ENCODE data around the gene RPA3. TPM values are rescaled to one million over a fixed set of nuclear protein-coding genes. Genes with fewer than 3 reads are reported as not detected.
A peak's percentile ranks its signal among the peaks of the same experiment; 100 is the strongest.

The RPA3 gene
- total and polyA plus RNA-seq, 7 donors = 10.8 to 24.8 (median 13.8) TPM

DNA sequence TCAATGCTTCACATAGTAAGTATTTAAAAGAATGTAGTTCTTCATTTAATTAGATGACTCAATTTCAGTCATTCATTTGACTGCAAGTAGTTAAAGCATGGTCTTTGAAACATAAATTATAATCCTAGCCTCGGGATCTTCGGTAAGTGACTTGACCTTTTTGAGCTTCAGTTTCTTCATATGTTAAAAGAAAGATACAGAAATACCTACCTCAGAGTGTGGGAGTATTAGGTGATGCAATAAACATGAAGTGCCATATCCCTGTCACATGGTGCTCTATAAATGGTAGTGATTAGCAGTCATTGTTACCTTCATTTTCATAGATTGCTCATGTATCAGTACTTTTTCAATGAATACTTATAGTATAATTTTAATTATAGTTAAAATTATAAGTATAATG lies 109.1 kb downstream of the RPA3 start:
- TF ChIP-seq, protein P1, sequence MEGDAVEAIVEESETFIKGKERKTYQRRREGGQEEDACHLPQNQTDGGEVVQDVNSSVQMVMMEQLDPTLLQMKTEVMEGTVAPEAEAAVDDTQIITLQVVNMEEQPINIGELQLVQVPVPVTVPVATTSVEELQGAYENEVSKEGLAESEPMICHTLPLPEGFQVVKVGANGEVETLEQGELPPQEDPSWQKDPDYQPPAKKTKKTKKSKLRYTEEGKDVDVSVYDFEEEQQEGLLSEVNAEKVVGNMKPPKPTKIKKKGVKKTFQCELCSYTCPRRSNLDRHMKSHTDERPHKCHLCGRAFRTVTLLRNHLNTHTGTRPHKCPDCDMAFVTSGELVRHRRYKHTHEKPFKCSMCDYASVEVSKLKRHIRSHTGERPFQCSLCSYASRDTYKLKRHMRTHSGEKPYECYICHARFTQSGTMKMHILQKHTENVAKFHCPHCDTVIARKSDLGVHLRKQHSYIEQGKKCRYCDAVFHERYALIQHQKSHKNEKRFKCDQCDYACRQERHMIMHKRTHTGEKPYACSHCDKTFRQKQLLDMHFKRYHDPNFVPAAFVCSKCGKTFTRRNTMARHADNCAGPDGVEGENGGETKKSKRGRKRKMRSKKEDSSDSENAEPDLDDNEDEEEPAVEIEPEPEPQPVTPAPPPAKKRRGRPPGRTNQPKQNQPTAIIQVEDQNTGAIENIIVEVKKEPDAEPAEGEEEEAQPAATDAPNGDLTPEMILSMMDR (IDR thresholded peaks at IDR 0.05) = no peak
- Histone ChIP-seq H3K9me3 (no peaks in the 10 kb centered on the region), H3K27ac (no peak overlapping the region), H3K4me1 (no peaks in the 10 kb centered on the region), H3K4me3 (no peak overlapping the region), H3K27me3 (ENCODE audit: insufficient read depth in 3 of 3, low read length in 2 of 3) (no peaks in the 10 kb centered on the region), H3K36me3 (ENCODE audit: insufficient read depth in 1 of 2, low read depth in 1 of 2) (peaks cover 4 to 44% of the 10 kb centered on the region in 2 donors)
- intact Hi-C loops (cut with DNase I) = no loop called here
- ATAC-seq (no peak), DNase-seq (no peak)
- WGBS, 3 donors = 85 to 89% (median 87%) methylated on average over 2 of the region's 2 CpGs

DNA sequence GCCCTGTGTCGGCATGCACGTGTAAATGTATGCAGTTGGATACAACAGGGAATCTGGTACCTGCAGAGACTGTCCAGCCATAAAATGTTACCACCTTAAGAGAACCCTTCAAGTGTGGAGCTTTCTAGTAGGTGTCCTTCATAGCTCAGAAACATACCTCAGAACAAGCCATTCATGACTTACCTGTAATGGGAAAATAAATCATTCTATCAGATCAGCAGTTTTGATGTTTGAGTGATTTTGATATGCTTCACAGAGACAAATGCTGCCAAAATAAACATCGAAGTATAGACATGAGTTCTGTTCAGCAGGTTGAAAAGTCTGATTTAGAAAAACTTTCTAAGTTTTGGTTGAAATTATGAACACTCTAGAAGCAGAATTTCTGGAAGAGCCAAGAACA lies 111.4 kb downstream of the RPA3 start:
- intact Hi-C loops (cut with DNase I) = no loop called here
- DNase-seq = no peak
- 53 to 83% (median 55%) methylated on average over 3 of the region's 3 CpGs for WGBS, 3 donors

DNA sequence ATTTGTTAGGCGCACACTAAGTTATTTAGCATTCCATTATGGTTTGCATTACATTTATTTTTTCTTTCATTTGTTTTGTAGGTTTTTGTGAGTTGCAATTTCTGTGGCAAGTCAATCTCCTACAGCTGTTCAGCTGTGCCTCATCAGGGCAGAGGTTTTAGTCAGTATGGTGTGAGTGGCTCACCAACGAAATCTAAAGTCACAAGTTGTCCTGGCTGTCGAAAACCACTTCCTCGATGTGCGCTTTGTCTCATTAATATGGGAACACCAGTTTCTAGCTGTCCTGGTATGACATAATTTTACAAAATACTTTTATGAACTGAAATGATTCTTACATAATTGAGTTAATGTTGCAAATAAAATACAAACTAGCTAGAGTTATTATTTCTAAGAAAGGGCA lies 122.2 kb downstream of the RPA3 start:
- TF ChIP-seq, protein P1 (IDR thresholded peaks at IDR 0.05) = no peak
- intact Hi-C loops (cut with DNase I) = no loop called here
- H3K36me3 ChIP-seq (ENCODE audit: insufficient read depth in 1 of 2, low read depth in 1 of 2) = peaks cover 4 to 87% of the 10 kb centered on the region in 2 donors
- H3K27ac ChIP-seq = no peak overlapping the region
- no peaks in the 10 kb centered on the region for H3K9me3 ChIP-seq
- ATAC-seq (peak in 1 of 4 donors; percentile 43), DNase-seq (no peak)
- H3K27me3 ChIP-seq (ENCODE audit: insufficient read depth in 3 of 3, low read length in 2 of 3) = no peaks in the 10 kb centered on the region
- 90 to 94% (median 93%) methylated on average over 5 of the region's 5 CpGs for WGBS, 3 donors
- H3K4me1 ChIP-seq = no peaks in the 10 kb centered on the region
- H3K4me3 ChIP-seq = no peak overlapping the region

More for the DNA sequence above, 111.4 kb downstream of the RPA3 start:
- ATAC-seq = peak in 1 of 4 donors; percentile 27
- peaks cover 4 to 44% of the 10 kb centered on the region in 2 donors for H3K36me3 ChIP-seq (ENCODE audit: insufficient read depth in 1 of 2, low read depth in 1 of 2)
- TF ChIP-seq, protein P1 (IDR thresholded peaks at IDR 0.05) = no peak
- no peaks in the 10 kb centered on the region for H3K9me3 ChIP-seq
- no peak overlapping the region for H3K4me3 ChIP-seq
- no peaks in the 10 kb centered on the region for H3K4me1 ChIP-seq
- no peak overlapping the region for H3K27ac ChIP-seq
- no peaks in the 10 kb centered on the region for H3K27me3 ChIP-seq (ENCODE audit: insufficient read depth in 3 of 3, low read length in 2 of 3)

DNA sequence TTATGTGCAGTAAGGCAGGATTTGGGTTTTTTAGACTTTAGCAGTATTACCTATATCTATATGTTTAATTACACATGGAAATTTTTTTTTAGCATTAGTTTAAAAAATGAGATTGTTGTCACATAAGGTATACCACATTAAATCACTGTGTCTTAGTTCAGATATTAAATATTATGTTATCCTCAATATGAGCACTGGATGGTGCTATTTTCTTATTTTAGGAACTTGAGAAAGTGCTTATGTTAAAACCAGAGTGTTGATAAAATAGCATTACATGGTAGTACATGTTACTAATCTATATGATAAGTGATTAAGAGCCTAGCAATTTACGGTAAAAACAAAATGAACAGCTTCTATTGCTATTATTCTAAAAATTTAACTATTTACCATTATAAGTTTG lies 123.0 kb downstream of the RPA3 start:
- intact Hi-C loops (cut with DNase I) = no loop called here
- ATAC-seq = peak in 1 of 4 donors; percentile 58

More for the DNA sequence above, 123.0 kb downstream of the RPA3 start:
- TF ChIP-seq, protein P1 (IDR thresholded peaks at IDR 0.05) = peak; percentile 33
- Histone ChIP-seq H3K27me3 (ENCODE audit: insufficient read depth in 3 of 3, low read length in 2 of 3) (no peaks in the 10 kb centered on the region), H3K36me3 (ENCODE audit: insufficient read depth in 1 of 2, low read depth in 1 of 2) (peaks cover 4 to 91% of the 10 kb centered on the region in 2 donors), H3K4me1 (no peaks in the 10 kb centered on the region), H3K4me3 (no peak overlapping the region), H3K27ac (no peak overlapping the region), H3K9me3 (no peaks in the 10 kb centered on the region)
- no peak for DNase-seq
- 92 to 98% (median 93%) methylated on average over 1 of the region's 1 CpG for WGBS, 3 donors

Other genes starting within 250 kb of the RPA3 start
- gene COL28A1, start 182.7 kb downstream of the RPA3 start, total RNA-seq = 1 to 10 TPM; 1.9 to 6.3 (median 3.0) TPM
- gene COL28A1, start 182.7 kb downstream of the RPA3 start, polyA plus RNA-seq = 1 to 10 TPM in 2 of 3 donors, under 1 TPM in 1; 0.29 to 1.7 (median 1.7) TPM
- gene MIOS, start 151.7 kb downstream of the RPA3 start, total RNA-seq = 100 to 1,000 TPM in 2 of 4 donors, 10 to 100 TPM in 2; 65.5 to 219 (median 105) TPM
- 100 to 1,000 TPM in 1 of 3 donors, 10 to 100 TPM in 2; 65.2 to 192 (median 76.3) TPM for gene MIOS, start 151.7 kb downstream of the RPA3 start, polyA plus RNA-seq
- gene UMAD1, start 77.9 kb downstream of the RPA3 start, total RNA-seq = 10 to 100 TPM; 10.1 to 18.3 (median 14.1) TPM
- 10 to 100 TPM in 1 of 3 donors, 1 to 10 TPM in 2; 6.2 to 19.1 (median 9.4) TPM for gene UMAD1, start 77.9 kb downstream of the RPA3 start, polyA plus RNA-seq